GM19240 (cell line): Measurements from ENCODE around the gene ALG6.
A peak's percentile ranks its signal among the peaks of the same experiment; 100 is the strongest.

Experiments used
- DNase-seq: peaks from one replicate; pipeline ENCODE4 v3.0.0; 2011; ENCODE audit warnings: low spot score; ENCODE audit not compliant: insufficient read length

The ALG6 gene

DNA sequence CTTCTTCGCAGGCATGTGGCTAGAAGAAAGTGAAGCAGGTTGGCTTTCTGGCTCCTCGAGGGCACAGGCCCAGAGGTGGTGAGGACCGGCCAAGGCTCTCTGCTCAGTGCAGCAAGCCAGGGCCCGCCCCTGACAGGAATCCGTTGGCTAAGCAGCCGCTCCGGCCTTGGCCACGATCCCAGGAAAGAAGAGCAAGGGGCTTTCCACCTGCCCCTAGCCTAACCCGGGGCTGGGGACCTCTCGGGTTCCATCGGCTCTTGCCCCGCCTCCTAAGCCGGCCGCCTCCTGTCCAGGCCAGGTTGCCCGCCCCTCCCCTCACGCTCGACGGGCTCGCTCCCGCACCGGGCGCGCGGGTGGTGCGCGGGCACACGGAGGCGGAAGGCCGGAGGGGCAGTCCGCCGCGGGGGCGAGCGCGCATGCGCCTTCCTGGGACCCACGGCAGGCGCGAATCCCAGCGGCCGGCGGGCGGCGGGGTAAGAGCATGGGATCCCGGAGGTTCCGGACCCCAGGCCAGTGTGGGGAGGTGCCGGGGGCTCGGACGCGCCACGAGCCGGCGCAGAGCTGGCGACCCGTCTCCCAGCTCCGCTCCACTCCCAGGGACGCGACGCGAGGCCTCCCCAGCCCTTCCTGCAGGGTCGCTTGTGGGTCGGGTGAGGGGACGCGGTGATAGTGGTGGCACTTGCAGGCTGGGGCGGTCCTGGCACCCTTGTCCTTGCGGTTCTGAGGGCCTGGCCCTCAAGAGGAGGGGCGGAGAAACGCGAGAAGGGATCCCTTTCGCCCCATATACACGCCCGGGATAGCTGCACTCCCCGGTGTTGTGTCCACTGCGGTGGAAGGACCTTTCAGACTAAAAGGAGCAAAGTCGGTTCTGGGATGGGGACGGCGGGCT lies at the start of gene ALG6:
ALG6 (plus strand) TSS at position 413 of the 889 bp plus-strand sequence. CDS start 3,351 bp downstream, outside the sequence.
- peak; percentile 94 for DNase-seq

DNA sequence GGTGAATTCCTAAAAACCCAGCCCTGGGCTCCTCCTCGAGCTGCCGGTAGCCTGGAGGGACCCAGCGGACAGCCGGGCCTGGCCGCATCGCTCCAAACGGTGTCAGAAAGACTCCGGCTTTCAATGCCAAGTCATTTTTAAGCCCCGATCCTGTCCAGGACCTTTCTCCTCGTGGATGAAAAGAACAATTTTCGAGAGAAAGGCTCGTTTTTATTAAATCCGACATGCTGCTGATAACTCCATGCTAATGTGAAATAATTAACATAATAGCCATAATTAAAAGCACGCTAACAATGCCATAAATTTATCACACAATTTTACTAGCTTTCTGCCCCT lies 49.6 kb upstream of the ALG6 start:
- no peak for DNase-seq

- DNase-seq, result no peak
Observed at GRCh38 chr1:63318201-63318979, 49.0 kb upstream of the ALG6 start.

DNA sequence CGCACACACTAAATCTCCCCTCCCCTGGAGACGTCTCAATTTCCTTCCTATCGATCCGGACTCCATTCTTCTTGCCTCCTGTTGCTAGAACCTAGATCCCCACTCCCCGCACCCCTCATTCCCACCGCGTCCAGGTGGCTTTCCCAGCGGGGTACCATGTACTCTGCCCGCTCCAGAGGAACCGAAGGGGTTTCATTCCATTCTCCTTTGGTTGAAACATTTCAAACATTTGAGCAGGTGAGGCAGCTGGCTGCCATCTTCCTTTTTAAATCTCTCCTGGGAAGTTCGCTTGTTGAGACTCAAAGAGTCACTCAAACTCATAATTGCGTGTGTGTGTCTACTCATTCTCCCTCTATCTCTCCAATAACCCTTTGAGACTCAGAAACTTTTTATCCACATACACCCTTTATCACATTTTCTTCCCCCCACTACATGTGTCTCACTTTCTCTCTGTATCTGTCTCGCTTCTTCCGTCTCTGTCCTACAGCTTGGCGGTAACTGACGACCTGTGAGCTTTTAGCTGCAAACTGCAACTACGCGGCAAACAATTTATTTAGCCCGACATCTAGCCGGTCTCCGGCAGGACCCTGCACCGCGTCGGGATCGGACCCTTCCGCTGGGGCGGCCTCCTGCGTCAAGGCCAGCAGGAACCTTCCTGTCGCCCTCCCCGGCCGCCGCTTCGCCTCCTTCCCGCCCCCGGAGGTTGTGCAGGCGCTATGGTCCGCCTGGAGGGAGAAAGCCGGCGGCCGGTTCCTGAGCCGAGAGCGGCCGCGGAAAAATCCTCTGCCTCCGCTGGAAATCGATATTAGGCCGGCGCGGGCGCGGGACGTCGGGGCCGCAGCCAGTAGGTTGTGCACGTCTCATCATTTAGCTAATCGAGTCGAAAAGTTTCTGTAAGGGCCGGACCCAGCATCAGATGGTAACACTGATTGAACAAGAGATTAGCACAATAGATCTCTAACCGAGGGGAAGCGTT lies 48.1 kb upstream of the ALG6 start:
- DNase-seq, result no peak

- no peak for DNase-seq
Observed at GRCh38 chr1:63320022-63320721, 47.3 kb upstream of the ALG6 start.

GRCh38 chr1:63321066-63321784 lies 46.2 kb upstream of the ALG6 start:
- DNase-seq, result no peak

DNA sequence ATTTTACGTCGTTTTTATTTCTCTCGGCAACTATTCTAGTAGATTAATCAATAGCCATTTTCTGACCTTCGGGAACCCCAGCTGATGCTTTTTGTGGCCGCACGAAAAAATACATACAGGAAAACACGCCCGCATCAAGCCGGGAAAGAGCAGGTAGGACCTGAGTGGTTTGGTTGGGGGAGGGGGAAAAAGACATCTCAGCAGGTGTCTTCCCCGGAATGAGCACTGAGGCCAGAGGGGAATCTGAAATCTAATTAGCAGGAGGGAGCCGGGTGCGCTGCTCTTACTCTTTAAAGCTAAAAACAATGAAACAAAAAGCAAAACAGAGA lies 45.7 kb upstream of the ALG6 start:
- no peak for DNase-seq

DNA sequence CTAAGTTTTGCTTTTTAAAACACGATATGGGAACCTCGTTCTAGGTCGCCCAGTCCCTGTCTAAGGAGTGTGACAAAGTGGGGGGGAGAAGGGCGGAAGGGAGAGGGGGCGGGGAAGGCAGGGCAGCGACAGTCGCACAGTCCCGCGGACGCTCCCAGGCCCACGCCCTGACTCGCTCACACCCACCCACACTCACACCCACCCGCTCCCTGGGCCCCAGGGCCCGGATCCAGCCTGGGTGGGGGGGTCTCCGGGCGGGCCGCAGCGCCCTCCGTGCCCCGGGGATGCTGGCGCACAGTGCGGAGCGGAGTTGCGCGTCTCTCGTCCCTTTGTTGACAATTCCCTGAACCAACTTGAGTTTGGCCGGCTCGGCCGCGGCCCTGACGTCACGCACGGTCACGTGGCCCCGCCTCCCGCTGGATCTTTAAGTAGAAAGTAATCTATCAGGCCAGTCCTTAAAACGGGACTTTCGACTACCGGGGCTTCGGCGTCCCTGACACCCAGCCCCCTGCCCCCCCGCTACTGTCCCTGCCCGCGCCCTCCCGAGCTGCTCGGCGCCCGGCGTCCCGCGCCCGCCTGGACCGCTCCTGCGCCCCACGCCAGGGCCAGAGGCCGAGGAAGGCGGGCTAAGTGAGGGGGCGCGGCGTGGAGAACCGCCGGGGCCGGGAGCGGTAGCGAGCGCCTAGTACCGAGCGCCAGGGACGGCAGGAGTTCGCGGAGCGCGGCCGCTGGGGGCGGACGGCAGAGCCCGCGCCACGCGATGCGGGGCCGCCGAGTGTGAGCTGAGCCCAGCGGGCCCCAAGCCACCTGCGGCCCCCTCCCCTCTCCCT lies 45.1 kb upstream of the ALG6 start, which contains the start of gene FOXD3:
FOXD3 (plus strand) TSS at position 454 of the 830 bp plus-strand sequence. CDS start 492 bp downstream, outside the sequence.
- DNase-seq, result no peak

GRCh38 chr1:63322944-63323864 lies 44.2 kb upstream of the ALG6 start:
- DNase-seq, result no peak

DNA sequence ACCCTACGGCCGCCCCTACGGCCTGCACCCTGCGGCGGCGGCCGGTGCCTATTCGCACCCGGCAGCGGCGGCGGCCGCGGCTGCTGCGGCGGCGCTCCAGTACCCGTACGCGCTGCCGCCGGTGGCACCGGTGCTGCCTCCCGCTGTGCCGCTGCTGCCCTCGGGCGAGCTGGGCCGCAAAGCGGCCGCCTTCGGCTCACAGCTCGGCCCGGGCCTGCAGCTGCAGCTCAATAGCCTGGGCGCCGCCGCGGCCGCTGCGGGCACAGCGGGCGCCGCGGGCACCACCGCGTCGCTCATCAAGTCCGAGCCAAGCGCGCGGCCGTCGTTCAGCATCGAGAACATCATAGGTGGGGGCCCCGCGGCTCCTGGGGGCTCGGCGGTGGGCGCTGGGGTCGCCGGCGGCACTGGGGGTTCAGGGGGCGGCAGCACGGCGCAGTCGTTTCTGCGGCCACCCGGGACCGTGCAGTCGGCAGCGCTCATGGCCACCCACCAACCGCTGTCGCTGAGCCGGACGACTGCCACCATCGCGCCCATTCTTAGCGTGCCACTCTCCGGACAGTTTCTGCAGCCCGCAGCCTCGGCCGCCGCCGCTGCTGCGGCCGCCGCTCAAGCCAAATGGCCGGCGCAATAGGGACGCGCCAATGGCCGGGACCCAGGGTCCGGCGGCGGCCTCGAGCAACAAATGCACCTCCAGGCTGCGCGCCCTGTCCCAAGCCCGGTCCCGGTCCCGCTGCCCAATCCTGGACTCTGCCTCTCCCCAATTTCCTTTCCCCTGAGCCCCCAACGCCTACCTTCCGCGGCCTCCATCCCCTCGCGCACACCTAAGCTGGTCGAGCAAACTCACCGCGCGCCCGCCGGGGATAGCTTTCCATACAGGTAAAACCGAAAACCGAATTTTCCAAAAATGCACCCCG lies 43.3 kb upstream of the ALG6 start:
- DNase-seq, result no peak

DNA sequence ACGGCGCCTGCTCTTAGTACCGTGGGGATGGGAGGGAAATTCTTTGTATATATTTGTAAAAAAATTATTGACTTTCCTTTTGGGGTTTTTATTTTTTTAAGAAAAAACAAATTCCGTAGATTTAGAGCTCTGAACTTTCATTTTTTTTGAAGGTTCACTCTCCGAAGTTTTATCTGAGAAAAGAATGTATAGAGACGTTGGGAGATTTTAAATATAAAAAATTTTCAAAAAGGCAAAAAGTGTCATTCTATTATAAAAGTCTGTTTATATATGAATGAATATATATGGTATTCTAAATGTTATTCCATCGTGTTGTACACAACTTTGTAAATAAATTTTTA lies 42.7 kb upstream of the ALG6 start:
- DNase-seq, result no peak

DNA sequence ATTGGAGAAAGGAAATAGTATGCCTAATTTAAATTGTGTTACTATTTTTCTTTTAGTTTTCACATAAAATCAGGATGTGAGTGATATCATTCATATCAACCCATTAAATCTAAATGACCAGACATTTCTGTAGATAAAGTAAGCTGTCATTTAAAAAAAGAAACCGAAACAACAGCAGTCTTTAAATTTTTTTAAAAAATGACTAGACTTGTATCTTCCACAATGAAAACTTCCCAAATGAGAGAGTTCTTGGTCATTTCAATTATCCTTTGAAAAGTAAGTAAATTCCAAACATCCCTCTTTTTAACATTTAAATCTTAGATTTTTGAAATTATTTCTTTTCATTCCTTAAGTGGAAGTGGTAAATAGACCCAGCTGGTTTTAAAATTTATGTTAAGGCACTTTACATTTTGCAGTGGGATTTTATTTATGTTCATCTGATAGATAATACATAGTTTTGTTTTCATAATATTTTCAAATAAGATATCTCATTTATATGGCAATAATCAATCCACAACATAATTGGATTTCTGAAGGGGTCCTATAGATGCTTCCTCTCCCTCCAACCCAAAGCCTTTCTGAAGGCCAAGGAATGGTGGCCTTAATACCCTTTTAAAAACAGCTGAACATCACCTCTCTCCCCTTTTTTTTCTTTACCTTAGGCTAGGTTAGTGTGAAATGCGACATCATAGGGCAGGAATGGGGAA lies 42.0 kb upstream of the ALG6 start:
- DNase-seq, result no peak

DNA sequence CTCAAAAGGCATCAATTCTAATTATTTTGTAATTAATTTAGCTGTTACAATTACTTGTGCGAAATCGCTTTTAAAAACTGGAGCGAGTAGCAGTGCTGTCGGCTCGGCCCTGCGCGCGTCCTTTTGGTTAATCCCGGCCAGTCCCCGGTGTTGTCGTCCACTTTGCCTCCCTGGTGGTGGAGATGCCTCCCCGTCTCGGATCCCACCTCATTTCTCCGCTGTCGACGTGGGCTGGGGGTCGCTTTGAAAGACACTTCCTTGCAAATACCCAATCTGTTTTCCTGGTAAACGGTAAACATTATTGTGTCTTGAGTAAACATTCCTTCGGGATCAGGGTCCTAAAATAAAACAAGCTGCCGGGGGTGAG lies 41.3 kb upstream of the ALG6 start:
- DNase-seq, result no peak

DNA sequence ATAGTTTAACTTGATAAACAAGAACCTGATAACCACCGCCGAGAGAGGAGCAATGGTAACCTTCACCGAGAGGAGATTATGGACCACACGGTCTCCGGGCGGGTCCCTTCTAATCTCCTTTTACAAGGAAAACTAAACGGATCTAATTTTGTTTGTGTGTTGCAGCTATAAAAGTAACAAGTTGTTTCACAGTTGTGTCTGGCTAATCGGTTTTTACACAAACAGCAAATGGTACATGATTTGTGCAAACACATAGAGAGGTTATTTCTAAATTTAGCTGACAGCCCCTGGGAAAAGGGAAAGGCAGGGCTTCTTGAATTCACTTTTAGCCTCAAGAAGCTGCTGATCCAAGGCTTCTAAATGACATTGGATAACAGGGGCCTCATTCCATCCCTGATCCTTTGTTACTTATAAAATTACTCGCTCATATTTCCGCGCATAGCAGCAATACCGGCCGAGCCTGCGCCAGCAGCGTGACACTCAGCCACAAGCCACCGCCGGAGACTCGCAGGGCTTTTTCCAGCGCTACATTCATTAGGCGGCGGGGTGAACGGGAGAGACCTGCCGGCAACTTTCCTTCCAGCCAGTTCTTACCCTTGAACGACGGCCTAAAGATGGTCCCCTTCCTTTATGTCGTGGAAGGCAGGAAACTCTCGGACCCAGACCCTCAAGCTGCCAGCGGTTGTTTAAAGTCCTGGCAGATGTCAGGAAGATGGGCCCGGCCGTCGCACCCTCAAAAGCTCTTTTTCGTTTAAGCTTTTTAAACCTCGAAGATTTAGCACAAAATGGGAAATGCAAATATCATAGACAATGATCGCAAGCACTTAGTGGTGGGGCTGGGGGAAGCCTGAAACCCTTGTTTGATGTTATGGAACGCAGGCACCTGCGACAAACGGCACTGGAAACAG lies 40.7 kb upstream of the ALG6 start:
- no peak for DNase-seq

DNA sequence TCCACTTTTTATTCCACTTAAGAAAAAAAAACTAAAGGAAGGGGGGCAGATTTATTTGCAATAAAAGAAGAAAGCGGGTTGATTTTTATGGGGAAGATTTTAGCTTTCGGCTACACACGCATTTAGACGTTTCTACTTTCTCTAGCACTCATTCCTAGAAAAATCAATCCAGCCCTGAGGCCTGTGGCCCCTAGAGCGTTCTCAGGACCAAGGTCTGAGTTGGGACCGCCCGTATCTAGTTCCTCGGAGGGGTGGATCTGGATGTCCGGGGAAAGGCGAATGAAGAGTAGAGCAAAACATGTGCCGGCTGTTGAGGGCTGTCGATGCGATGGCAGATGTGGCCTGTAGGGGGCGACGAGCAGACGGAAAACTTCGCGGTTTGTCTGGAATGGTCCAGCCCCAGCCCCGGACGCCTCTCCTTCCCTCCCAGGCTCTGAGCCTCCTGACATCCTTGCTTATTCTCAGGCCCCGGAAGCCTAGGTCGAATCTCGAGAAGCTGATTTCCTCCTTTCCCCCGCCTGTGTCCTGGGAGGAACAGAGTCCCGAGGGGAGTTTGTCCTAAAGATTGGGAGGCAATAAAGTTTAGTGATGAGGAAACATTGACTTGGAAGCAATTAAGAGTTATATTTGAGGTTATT lies 39.9 kb upstream of the ALG6 start:
- DNase-seq, result no peak
